ENCODE data around the gene CFAP92.

DNA sequence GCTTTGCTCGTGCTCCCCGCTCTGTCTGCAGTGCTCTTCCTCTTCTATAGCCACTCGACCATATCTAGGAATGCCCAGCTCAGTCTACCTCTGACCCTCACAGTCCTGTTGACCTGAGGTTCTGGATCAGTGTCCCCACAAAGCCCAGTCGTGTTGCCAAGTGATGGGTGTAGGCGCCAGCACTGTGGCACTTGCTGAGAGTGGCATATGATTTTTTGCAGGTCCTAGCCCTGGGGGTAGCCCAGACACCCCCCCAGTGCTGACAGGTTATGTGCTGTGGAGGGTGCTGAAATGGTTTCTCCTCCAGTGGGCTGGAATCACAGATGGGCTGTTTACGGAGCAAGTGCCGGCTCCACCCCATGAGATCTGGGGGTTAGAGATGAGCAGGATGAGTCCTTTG is 82.0 kb downstream of the CFAP92 start:
- TF ChIP-seq, protein P1, sequence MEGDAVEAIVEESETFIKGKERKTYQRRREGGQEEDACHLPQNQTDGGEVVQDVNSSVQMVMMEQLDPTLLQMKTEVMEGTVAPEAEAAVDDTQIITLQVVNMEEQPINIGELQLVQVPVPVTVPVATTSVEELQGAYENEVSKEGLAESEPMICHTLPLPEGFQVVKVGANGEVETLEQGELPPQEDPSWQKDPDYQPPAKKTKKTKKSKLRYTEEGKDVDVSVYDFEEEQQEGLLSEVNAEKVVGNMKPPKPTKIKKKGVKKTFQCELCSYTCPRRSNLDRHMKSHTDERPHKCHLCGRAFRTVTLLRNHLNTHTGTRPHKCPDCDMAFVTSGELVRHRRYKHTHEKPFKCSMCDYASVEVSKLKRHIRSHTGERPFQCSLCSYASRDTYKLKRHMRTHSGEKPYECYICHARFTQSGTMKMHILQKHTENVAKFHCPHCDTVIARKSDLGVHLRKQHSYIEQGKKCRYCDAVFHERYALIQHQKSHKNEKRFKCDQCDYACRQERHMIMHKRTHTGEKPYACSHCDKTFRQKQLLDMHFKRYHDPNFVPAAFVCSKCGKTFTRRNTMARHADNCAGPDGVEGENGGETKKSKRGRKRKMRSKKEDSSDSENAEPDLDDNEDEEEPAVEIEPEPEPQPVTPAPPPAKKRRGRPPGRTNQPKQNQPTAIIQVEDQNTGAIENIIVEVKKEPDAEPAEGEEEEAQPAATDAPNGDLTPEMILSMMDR (IDR thresholded peaks at IDR 0.05) = no peak
- no peak for TF ChIP-seq POLR2A (IDR thresholded peaks at IDR 0.05)

Data from Peyer's patch (tissue), 4 donors.